Subcutaneous abdominal adipose tissue (tissue), 5 donors: ENCODE results near the gene C4orf50.
A peak's percentile ranks its signal among the peaks of the same experiment; 100 is the strongest.

Experiments used
- H3K27ac ChIP-seq: one replicate; pipeline ENCODE4 v1.7.0; 2013; ENCODE audit warnings: low read depth, mild to moderate bottlenecking, inconsistent platforms, low read length, moderate library complexity
- H3K27me3 ChIP-seq, 5 donors: one replicate each; pipeline ENCODE4 v1.7.0; 2013; ENCODE audit warnings: low read length in 5 of 5, inconsistent platforms in 1 of 5; ENCODE audit not compliant: control insufficient read depth in 5 of 5, insufficient read depth in 4 of 5
- H3K36me3 ChIP-seq, 5 donors: one replicate each; pipeline ENCODE4 v1.7.0; 2013; ENCODE audit warnings: low read length in 5 of 5; ENCODE audit not compliant: control insufficient read depth in 5 of 5, insufficient read depth in 5 of 5
- H3K4me1 ChIP-seq, 5 donors: one replicate each; pipeline ENCODE4 v1.7.0; 2013; ENCODE audit warnings: low read length in 5 of 5, mild to moderate bottlenecking in 3 of 5, moderate library complexity in 1 of 5; ENCODE audit not compliant: control insufficient read depth in 5 of 5, insufficient read depth in 5 of 5
- H3K4me3 ChIP-seq, 5 donors: one replicate each; pipeline ENCODE4 v1.7.0; 2013; ENCODE audit warnings: low read length in 5 of 5, low read depth in 1 of 5
- H3K9ac ChIP-seq, 5 donors: one replicate each; pipeline ENCODE4 v1.7.0; 2013; ENCODE audit warnings: low read length in 5 of 5, mild to moderate bottlenecking in 4 of 5, moderate library complexity in 3 of 5
- H3K9me3 ChIP-seq, 5 donors: one replicate each; pipeline ENCODE4 v1.7.0; 2013; ENCODE audit warnings: low read length in 5 of 5; ENCODE audit not compliant: control insufficient read depth in 5 of 5
- donor health status: healthy.
- donor health status: healthy.
- donor health status: healthy.
- donor health status: healthy.
- donor health status: healthy.

Gene C4orf50

DNA sequence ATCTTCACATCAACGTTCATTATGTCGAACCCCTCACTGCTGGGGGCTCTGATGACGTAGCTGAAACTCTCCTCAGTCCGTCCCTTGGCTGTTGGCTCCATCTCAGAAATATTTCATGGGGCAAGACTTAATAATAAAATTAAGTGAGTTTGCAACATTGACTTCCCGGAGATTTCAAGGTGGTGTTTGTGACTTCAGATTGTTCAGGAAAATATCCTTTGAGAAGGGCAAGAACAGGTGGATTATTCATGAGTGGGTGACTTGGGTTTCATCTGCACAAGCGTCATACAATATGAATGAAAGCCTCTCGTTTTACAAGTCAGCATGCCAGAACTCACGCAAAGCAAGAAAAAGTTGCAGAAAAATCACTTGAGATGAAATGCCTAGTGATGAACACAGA is at the start of gene C4orf50:
C4orf50 (minus strand) TSS at position 101 of the 400 bp plus-strand sequence.
- H3K27ac ChIP-seq: no peak within 1 kb of the TSS
- no peaks in the 10 kb centered on the region for H3K9me3 ChIP-seq
- H3K27me3 ChIP-seq: peaks cover 7 to 21% (median 13%) of the 10 kb centered on the region in 5 donors
- no peak within 1 kb of the TSS for H3K9ac ChIP-seq
- no peak within 1 kb of the TSS for H3K4me3 ChIP-seq
- H3K36me3 ChIP-seq: no peaks in the 10 kb centered on the region
- H3K4me1 ChIP-seq: no peaks in the 10 kb centered on the region

DNA sequence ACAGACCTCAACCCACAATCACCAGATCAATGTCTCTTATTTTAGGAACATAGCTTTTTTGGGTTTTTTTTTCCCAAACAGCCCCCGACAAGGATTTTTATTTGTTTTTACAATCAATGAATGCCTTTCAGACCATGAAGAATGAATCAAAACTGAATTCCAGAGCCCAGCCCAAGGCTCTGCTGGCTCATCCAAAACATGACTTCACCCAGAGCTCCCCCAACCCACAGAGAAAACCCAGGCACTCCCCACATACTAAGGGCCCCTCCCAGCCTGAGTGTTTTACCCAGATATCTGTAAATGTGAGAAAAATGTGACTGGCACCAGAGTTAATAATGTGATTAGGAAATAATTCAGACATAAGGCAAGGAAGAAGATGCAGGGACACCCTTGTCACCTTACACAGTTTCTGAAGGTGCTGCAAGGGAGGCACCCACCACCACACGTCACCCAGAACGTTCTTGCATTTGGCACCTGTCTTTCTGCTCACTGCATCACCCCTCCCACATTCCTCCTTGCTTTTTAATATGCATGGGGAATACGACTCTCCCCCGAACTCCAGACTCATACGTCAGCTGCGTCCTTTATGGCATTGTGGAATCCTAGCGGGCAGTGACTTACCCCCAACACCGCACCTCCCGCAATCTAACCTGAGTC is 47.8 kb upstream of the C4orf50 start:
- Histone ChIP-seq H3K9ac (no peak overlapping the region), H3K36me3 (no peaks in the 10 kb centered on the region), H3K4me3 (no peak overlapping the region), H3K27ac (no peak overlapping the region), H3K27me3 (peaks cover 2 to 22% (median 15%) of the 10 kb centered on the region in 5 donors), H3K4me1 (peaks cover 0 to 2% (median 0%) of the 10 kb centered on the region in 5 donors), H3K9me3 (peaks cover 0 to 3% (median 0%) of the 10 kb centered on the region in 5 donors)

GRCh38 chr4:6065166-6065565 is 46.9 kb upstream of the C4orf50 start:
- H3K27ac ChIP-seq: no peak overlapping the region
- H3K36me3 ChIP-seq: no peaks in the 10 kb centered on the region
- H3K27me3 ChIP-seq: peaks cover 0 to 20% (median 11%) of the 10 kb centered on the region in 5 donors
- H3K4me3 ChIP-seq: no peak overlapping the region
- peaks cover 2 to 6% (median 4%) of the 10 kb centered on the region in 5 donors for H3K9me3 ChIP-seq
- H3K4me1 ChIP-seq: peaks cover 0 to 2% (median 0%) of the 10 kb centered on the region in 5 donors
- no peak overlapping the region for H3K9ac ChIP-seq

GRCh38 chr4:6064383-6064782 is 46.2 kb upstream of the C4orf50 start:
- no peak overlapping the region for H3K9ac ChIP-seq
- H3K27ac ChIP-seq: no peak overlapping the region
- H3K27me3 ChIP-seq: peaks cover 0 to 16% (median 7%) of the 10 kb centered on the region in 5 donors
- no peak overlapping the region for H3K4me3 ChIP-seq
- peaks cover 0 to 2% (median 0%) of the 10 kb centered on the region in 5 donors for H3K4me1 ChIP-seq
- H3K9me3 ChIP-seq: peaks cover 4 to 14% (median 12%) of the 10 kb centered on the region in 5 donors
- no peaks in the 10 kb centered on the region for H3K36me3 ChIP-seq

- Histone ChIP-seq H3K36me3 (no peaks in the 10 kb centered on the region), H3K27me3 (peaks cover 0 to 16% (median 7%) of the 10 kb centered on the region in 5 donors), H3K9me3 (peaks cover 10 to 21% (median 19%) of the 10 kb centered on the region in 5 donors), H3K4me1 (peaks cover 0 to 2% (median 0%) of the 10 kb centered on the region in 5 donors), H3K4me3 (no peak overlapping the region), H3K9ac (no peak overlapping the region), H3K27ac (no peak overlapping the region)
Observed at GRCh38 chr4:6063684-6064083, 45.5 kb upstream of the C4orf50 start.

DNA sequence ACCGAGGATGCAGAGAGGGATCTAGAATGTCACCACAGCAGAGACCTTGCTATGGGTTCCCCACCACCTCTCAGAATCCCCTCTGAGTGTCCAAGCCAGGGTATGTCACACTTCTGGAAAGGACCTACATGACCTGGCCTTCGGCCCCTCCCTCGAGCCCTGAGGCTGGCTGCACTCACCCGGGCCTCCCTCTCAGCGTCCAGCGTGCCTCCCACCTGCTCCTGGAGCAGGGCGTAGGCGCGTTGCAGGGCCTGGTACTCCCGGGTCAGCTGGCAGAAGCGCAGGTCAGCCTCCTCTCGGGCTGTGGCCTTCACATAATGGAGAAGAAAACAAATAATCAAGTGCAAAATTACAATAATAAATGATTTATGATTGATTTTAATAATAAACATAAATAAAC is 43.9 kb upstream of the C4orf50 start:
- Histone ChIP-seq H3K36me3 (no peaks in the 10 kb centered on the region), H3K4me1 (peaks cover 0 to 2% (median 0%) of the 10 kb centered on the region in 5 donors), H3K27ac (no peak overlapping the region), H3K9ac (no peak overlapping the region), H3K4me3 (no peak overlapping the region), H3K27me3 (peaks cover 0 to 7% (median 5%) of the 10 kb centered on the region in 5 donors), H3K9me3 (peaks cover 15 to 36% (median 34%) of the 10 kb centered on the region in 5 donors)

- no peak overlapping the region for H3K9ac ChIP-seq
- H3K9me3 ChIP-seq: peaks cover 15 to 42% (median 38%) of the 10 kb centered on the region in 5 donors
- H3K27me3 ChIP-seq: peaks cover 0 to 12% (median 0%) of the 10 kb centered on the region in 5 donors
- peaks cover 0 to 2% (median 0%) of the 10 kb centered on the region in 5 donors for H3K4me1 ChIP-seq
- no peaks in the 10 kb centered on the region for H3K36me3 ChIP-seq
- H3K27ac ChIP-seq: no peak overlapping the region
- peak overlapping the region in 2 of 5 donors; percentile 22 to 23 for H3K4me3 ChIP-seq
Observed at GRCh38 chr4:6059375-6059805, 41.2 kb upstream of the C4orf50 start.

DNA sequence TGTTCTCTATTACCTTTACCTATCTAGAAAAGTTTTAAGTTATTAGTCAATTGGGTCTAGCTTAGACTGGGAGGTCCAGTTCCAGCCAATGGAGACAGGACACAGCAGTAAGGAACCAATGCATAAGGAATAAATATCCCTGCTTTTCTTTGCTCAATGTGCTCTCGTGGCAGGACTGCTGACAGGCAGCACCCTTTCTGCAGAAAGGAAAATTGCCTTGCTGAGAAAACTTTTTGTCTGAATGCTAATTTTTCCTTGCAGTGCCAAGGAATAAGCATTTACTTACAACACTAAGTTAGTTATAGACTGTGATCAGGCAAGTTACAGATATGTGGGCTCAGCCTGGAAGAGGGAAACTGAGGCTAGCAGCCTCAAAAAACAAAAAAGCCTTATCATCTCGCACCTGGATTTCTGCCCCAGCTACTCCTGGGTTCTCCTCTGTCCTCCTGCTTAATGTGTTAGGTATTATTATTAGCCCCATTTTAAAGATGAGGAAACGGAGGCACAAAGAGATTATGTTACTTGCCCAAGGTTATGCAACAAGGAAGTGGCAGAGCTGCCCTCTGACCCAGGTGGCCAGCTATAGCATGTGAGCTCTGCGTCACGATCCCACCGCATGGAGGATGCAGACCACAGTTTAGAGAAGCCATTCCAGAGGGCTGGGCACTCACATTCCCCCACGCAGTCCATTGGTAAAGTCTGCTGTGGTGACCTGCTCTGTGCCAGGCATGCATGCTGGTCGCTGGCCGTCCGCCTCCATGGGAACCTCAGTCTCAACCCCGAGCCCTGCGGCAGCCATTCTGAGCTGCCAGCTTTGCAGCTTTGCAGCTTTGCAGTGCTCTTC is 40.5 kb upstream of the C4orf50 start:
- peaks cover 0 to 13% (median 0%) of the 10 kb centered on the region in 5 donors for H3K27me3 ChIP-seq
- H3K4me1 ChIP-seq: peaks cover 0 to 2% (median 0%) of the 10 kb centered on the region in 5 donors
- no peak overlapping the region for H3K9ac ChIP-seq
- peaks cover 15 to 42% (median 38%) of the 10 kb centered on the region in 5 donors for H3K9me3 ChIP-seq
- no peaks in the 10 kb centered on the region for H3K36me3 ChIP-seq
- H3K4me3 ChIP-seq: peak overlapping the region in 3 of 5 donors; percentile 8 to 33 (median 22)
- no peak overlapping the region for H3K27ac ChIP-seq

GRCh38 chr4:6056976-6057766 is 38.9 kb upstream of the C4orf50 start:
- Histone ChIP-seq H3K9me3 (peaks cover 15 to 42% (median 38%) of the 10 kb centered on the region in 5 donors), H3K4me3 (no peak overlapping the region), H3K9ac (no peak overlapping the region), H3K4me1 (no peaks in the 10 kb centered on the region), H3K27me3 (peaks cover 0 to 7% (median 0%) of the 10 kb centered on the region in 5 donors), H3K27ac (no peak overlapping the region), H3K36me3 (no peaks in the 10 kb centered on the region)
